Small intestine (tissue), 7 donors: Measurements from ENCODE around the gene POLR2M. TPM values are rescaled to one million over a fixed set of nuclear protein-coding genes. Genes with fewer than 3 reads are reported as not detected.

Experiments
- DNase-seq, 2 donors: peaks; one replicate each; pipeline versions ENCODE4 v3.0.0 to v3.0.0-alpha.2; 2013
- FAIRE-seq: peaks from 2 replicates; lab custom pipeline; 2012; peaks lifted over from hg19 to GRCh38; lab: Jason Lieb, UNC
- H3K27ac ChIP-seq, 3 donors: one replicate each; pipeline ENCODE4 v1.5.1; 2013; ENCODE audit warnings: low read length in 2 of 3, mild to moderate bottlenecking in 2 of 3, control low read depth in 1 of 3, inconsistent platforms in 1 of 3, low read depth in 1 of 3, moderate library complexity in 1 of 3
- H3K27me3 ChIP-seq, 3 donors: one replicate each; pipeline ENCODE4 v1.6.1; 2013; ENCODE audit warnings: low read length in 3 of 3, inconsistent platforms in 1 of 3; ENCODE audit not compliant: control insufficient read depth in 3 of 3, insufficient read depth in 3 of 3
- H3K36me3 ChIP-seq, 3 donors: one replicate each; pipeline ENCODE4 v1.6.1; 2013; ENCODE audit warnings: low read length in 3 of 3, inconsistent platforms in 1 of 3, low read depth in 1 of 3, mild to moderate bottlenecking in 1 of 3, moderate library complexity in 1 of 3; ENCODE audit not compliant: control insufficient read depth in 3 of 3, insufficient read depth in 2 of 3
- H3K4me1 ChIP-seq, 3 donors: one replicate each; pipeline ENCODE4 v1.6.1; 2013; ENCODE audit warnings: low read length in 2 of 3, inconsistent platforms in 1 of 3, low read depth in 1 of 3, mild to moderate bottlenecking in 1 of 3, moderate library complexity in 1 of 3; ENCODE audit not compliant: control insufficient read depth in 3 of 3, insufficient read depth in 2 of 3
- H3K4me3 ChIP-seq, 3 donors: one replicate each; pipeline ENCODE4 v1.5.1; 2013; ENCODE audit warnings: low read length in 3 of 3, control low read depth in 1 of 3, inconsistent platforms in 1 of 3, low read depth in 1 of 3, mild to moderate bottlenecking in 1 of 3, moderate library complexity in 1 of 3
- H3K9me3 ChIP-seq, 2 donors: one replicate each; pipeline ENCODE4 v1.6.1; 2013; ENCODE audit warnings: low read depth in 1 of 2, low read length in 1 of 2; ENCODE audit not compliant: control insufficient read depth in 2 of 2, insufficient read depth in 1 of 2
- WGBS, 3 donors: extraction: QIAGEN DNeasy Blood & Tissue Kit; methylation state at CpG; one replicate each; pipeline ENCODE4 v1.1.7; 2013; 5-methylcytosine and 5-hydroxymethylcytosine counted together
- polyA plus RNA-seq, 4 donors: library from polyadenylated mRNA; stranded (reverse) in 3 of 4; unstranded in 1 of 4; fragments of 200-250 nt in 3 of 4; fragments of 120-200 nt in 1 of 4; gene quantifications; one replicate each; pipeline versions ENCODE4 v1.2.1 to v1.2.3, GENCODE V29; 2013
- donor health status: healthy with polysubstance abuse.
- donor health status: control.
- donor health status: control.
- donor health status: Bipolar disorder and iron deficiency.
- donor health status: healthy.

POLR2M gene
- polyA plus RNA-seq, 4 donors: 59.9 to 260 (median 139) TPM

DNA sequence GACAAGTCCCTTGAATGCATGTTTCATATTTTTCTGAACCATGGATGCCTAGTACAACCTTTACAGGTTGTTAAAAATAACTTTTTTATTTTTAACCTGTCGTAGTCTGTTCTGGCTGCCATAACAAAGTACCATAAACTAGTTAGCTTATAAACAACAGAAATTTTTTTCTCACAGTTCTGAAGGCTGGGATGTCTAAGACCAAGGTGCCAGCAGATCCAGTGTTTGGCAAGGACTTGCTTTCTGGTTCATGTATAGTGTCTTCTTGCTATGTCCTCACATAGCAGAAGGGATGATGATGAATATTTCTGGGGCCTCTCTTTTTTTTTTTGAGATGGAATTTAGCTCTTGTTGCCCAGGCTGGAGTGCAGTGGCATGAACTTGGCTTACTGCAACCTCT is 23.0 kb upstream of the POLR2M start:
- no peak overlapping the region for H3K4me3 ChIP-seq
- peaks cover 2 to 13% (median 6%) of the 10 kb centered on the region in 3 donors for H3K36me3 ChIP-seq
- no peak for DNase-seq
- H3K9me3 ChIP-seq: no peaks in the 10 kb centered on the region
- no peak overlapping the region for H3K27ac ChIP-seq
- no peak for FAIRE-seq
- 84 to 95% (median 90%) methylated on average over 1 of the region's 1 CpG for WGBS, 3 donors
- H3K4me1 ChIP-seq: peaks cover 0 to 12% (median 3%) of the 10 kb centered on the region in 3 donors
- no peaks in the 10 kb centered on the region for H3K27me3 ChIP-seq

GRCh38 chr15:57684491-57685151 is 21.9 kb upstream of the POLR2M start:
- H3K4me3 ChIP-seq: no peak overlapping the region
- no peaks in the 10 kb centered on the region for H3K9me3 ChIP-seq
- DNase-seq: no peak
- H3K27ac ChIP-seq: peak overlapping the region in 1 of 3 donors; percentile 84
- no peak for FAIRE-seq
- peaks cover 2 to 13% (median 6%) of the 10 kb centered on the region in 3 donors for H3K36me3 ChIP-seq
- peaks cover 0 to 12% (median 3%) of the 10 kb centered on the region in 3 donors for H3K4me1 ChIP-seq
- no peaks in the 10 kb centered on the region for H3K27me3 ChIP-seq
- 57 to 70% (median 64%) methylated on average over 8 of the region's 8 CpGs for WGBS, 3 donors

DNA sequence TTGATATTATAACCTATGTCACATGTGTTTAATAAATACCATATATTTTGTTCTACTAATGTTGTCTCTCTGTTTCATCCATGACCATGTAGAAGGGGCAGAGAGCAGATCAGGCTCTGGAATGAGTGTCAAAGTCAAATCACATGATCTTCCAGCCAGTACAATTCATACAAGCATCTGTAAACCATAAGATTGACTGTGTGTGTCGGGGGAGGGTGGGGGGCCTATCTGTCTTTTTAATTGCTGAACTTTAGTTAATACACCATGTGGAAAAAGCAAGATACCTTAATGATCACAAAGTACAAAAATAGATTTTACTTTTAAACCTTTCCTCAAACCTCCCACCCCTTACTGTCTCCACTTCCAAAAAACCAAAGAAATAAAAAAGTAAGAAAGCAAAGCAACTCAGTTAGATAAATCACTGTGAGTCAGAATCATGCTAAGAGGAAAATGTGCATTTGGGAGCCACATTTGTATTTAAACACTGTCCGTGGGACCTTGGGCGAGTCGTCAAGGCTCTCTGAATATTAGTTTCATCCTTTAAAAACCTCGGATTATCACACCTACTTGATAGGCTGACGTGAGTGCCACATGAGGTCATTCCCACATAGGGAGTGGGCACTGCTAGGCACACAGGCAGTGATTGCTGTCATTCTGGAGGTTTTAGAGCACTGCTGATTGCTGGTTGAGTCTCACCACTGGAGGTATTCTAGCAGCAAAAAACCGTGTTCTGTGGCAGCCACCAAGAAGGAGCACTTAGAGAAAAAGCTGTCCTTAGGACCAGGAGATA is 21.0 kb upstream of the POLR2M start:
- Histone ChIP-seq H3K36me3 (peaks cover 2 to 16% (median 6%) of the 10 kb centered on the region in 3 donors), H3K9me3 (no peaks in the 10 kb centered on the region), H3K27me3 (no peaks in the 10 kb centered on the region), H3K4me1 (peaks cover 0 to 12% (median 0%) of the 10 kb centered on the region in 3 donors), H3K4me3 (no peak overlapping the region), H3K27ac (peak overlapping the region in 1 of 3 donors; percentile 84)
- FAIRE-seq: no peak
- WGBS, 3 donors: 55 to 73% (median 63%) methylated on average over 7 of the region's 7 CpGs
- peak in 1 of 2 donors; percentile 59 for DNase-seq

DNA sequence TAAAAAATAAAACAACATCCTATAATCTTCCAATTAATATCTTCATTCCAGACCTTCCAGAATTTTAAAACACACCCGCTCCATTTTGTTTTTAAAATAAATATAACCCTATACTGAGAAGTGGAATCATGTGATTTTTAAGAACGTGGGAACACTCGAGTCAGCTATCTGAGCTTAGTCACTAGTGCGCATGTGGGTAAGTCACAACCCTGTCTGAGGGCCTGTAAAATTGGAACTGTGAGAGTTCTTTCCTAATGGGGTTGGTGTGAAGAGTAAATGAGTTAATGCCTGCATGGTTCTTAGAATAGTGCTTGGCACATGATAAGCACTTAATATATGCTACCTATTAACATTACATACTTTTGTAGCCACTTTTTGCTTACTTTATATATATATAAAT is 19.9 kb upstream of the POLR2M start:
- H3K36me3 ChIP-seq: peaks cover 2 to 13% (median 6%) of the 10 kb centered on the region in 3 donors
- WGBS, 3 donors: 78 to 84% (median 78%) methylated on average over 4 of the region's 4 CpGs
- no peak for DNase-seq
- no peak overlapping the region for H3K4me3 ChIP-seq
- H3K4me1 ChIP-seq: peaks cover 0 to 12% (median 0%) of the 10 kb centered on the region in 3 donors
- peak overlapping the region in 1 of 3 donors; percentile 84 for H3K27ac ChIP-seq
- FAIRE-seq: no peak
- H3K9me3 ChIP-seq: no peaks in the 10 kb centered on the region
- H3K27me3 ChIP-seq: no peaks in the 10 kb centered on the region

DNA sequence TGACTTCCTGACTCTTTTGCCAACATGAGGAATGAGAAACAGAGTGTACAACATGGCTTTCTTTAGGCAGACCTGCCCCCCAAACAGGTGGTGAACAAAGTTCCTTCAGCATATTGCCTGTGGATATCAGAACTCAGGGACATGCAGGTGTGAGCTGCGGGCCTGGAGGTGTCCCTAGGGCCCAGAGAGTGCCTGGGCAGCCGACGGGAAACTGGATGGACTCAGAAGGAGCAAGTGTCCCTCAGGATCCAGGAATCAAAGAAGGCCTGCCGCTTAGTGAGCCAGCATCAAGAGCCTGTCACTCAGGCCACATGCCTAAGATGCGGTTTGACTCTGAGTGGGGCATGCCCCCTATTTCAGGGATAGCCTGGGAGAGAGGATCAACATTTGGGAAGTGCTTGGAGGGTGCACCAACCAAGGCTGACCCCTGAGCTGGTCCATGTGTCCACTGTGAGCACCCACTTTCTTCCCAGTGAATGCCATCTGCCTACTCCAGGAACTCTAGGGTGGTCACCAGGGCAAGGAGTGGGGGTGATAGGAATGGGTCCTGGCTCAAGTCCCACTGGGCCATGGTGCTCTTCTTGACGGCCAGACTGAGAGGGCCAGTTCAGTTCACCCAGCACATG is 16.1 kb upstream of the POLR2M start:
- FAIRE-seq: no peak
- H3K27ac ChIP-seq: no peak overlapping the region
- peaks cover 0 to 5% (median 0%) of the 10 kb centered on the region in 3 donors for H3K36me3 ChIP-seq
- DNase-seq: no peak
- 87 to 93% (median 92%) methylated on average over 6 of the region's 6 CpGs for WGBS, 3 donors
- no peaks in the 10 kb centered on the region for H3K27me3 ChIP-seq
- peaks cover 0 to 7% (median 0%) of the 10 kb centered on the region in 3 donors for H3K4me1 ChIP-seq
- H3K9me3 ChIP-seq: no peaks in the 10 kb centered on the region
- H3K4me3 ChIP-seq: no peak overlapping the region

DNA sequence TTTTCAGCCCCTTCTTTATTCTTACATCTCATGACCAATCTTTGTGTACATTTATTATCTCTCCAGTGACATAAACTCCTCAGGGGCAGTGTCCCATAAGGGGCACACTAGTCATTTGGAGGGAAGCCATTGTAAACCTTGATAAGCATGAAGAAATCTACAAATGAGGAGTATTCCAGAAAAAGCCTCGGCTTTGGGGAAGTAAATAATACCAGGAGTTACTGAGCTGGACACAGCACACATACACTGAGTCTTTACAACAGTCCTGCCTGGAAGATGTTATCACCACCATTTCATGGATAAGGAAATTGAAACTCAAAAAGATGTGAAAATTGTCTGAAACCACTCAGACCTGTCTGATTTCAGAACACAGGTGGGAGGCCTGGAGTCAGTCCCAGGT is 15.4 kb upstream of the POLR2M start:
- H3K4me3 ChIP-seq: no peak overlapping the region
- H3K27me3 ChIP-seq: no peaks in the 10 kb centered on the region
- FAIRE-seq (no peak), DNase-seq (no peak)
- H3K4me1 ChIP-seq: peaks cover 0 to under 1% (median 0%) of the 10 kb centered on the region in 3 donors
- no peaks in the 10 kb centered on the region for H3K9me3 ChIP-seq
- WGBS, 3 donors: 18 to 35% (median 31%) methylated on average over 1 of the region's 1 CpG
- no peak overlapping the region for H3K27ac ChIP-seq
- peaks cover 0 to 5% (median 0%) of the 10 kb centered on the region in 3 donors for H3K36me3 ChIP-seq

DNA sequence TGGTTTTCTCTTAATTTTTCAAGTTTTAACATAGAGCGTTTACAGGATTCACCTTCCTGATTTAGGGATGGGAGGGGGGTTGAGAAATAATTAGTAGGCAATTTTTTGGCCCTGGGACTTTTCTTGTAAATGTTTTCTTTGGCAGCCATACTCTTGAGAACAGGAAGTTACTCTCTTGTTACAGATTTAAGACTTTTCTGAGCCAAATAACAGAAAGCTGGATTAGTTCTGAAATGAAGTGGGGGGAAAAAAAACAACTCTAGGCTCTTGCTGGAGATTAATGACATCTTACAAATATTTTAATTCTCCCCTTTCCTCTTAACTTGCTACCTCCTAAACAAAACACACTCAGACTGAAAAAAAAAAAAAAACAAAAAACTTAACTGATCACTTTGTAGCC is 13.8 kb upstream of the POLR2M start:
- no peak for FAIRE-seq
- H3K27ac ChIP-seq: no peak overlapping the region
- no peaks in the 10 kb centered on the region for H3K9me3 ChIP-seq
- no peaks in the 10 kb centered on the region for H3K27me3 ChIP-seq
- no peak overlapping the region for H3K4me3 ChIP-seq
- DNase-seq: no peak
- H3K36me3 ChIP-seq: peaks cover 0 to 5% (median 0%) of the 10 kb centered on the region in 3 donors
- 63 to 95% (median 91%) methylated on average over 1 of the region's 1 CpG for WGBS, 3 donors
- no peaks in the 10 kb centered on the region for H3K4me1 ChIP-seq

DNA sequence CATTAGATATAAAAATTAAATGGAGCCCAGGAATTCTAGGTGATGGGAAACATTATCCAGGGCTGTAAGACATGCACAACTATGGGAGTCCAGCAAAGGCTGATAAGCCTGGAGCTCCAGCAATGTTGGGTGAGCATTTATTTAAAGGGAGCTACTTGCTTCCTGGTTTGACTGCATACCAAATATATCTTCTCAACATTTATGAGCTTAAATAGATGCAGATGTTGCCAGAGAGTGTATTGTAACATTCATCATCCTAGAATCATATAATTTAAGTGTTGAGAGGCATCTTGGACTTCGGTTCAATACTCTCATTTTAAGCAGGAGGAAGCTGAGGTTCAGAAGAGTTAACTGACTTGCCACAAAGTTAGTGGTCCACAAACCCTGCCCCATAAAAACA is 12.2 kb upstream of the POLR2M start:
- no peak for DNase-seq
- 79 to 97% (median 87%) methylated on average over 1 of the region's 1 CpG for WGBS, 3 donors

More for the DNA sequence above, 12.2 kb upstream of the POLR2M start:
- peaks cover 0 to 5% (median 0%) of the 10 kb centered on the region in 3 donors for H3K36me3 ChIP-seq
- no peaks in the 10 kb centered on the region for H3K4me1 ChIP-seq
- no peak overlapping the region for H3K27ac ChIP-seq
- H3K27me3 ChIP-seq: no peaks in the 10 kb centered on the region
- no peak for FAIRE-seq
- H3K4me3 ChIP-seq: no peak overlapping the region
- H3K9me3 ChIP-seq: no peaks in the 10 kb centered on the region
